ENCODE measurements around the gene CHRDL2. TPM values are rescaled to one million over a fixed set of nuclear protein-coding genes. Genes with fewer than 3 reads are reported as not detected.
"Not testable (repeated sequence)": the region's sequence is repeated elsewhere in the genome, so short reads cannot be mapped to it uniquely, and the experiment has no call there.

Gene CHRDL2
- total and polyA plus RNA-seq, 2 donors (not counting 3 experiments of a cell fraction or from before 2014, with no cell fraction given), result not detected

- no peak for DNase-seq (ENCODE audit: low read depth, low spot score)
- ChIA-PET CTCF (interaction anchor here (1.1 to 2.1 kb wide), 3 partner anchors 14 to 78 kb away, joined by 3 to 8 read pairs (median 3); no protein-coding TSS in a partner anchor), POLR2A (no interaction called here)
- Histone ChIP-seq H3K27ac (ENCODE audit: insufficient read depth, low read depth, low read length) (peak overlapping the region; percentile 80), H2AFZ (ENCODE audit: low read depth, low read length) (no peak overlapping the region), H3K79me2 (ENCODE audit: control insufficient read depth, insufficient read depth, low read length) (peaks cover 53% of the 10 kb centered on the region), H3K36me3 (ENCODE audit: control insufficient read depth in 2 of 2, extremely low read depth in 1 of 2, insufficient read depth in 2 of 2, low read length in 2 of 2) (no peaks in the 10 kb centered on the region), H3K27me3 (ENCODE audit: control insufficient read depth in 2 of 2, insufficient read depth in 2 of 2, low read length in 2 of 2) (no peaks in the 10 kb centered on the region), H3K4me3 (replicated peaks in 1 of 3; ENCODE audit: insufficient read depth in 1 of 3, low read depth in 1 of 3, low read length in 3 of 3) (no peak overlapping the region), H3K4me1 (ENCODE audit: control insufficient read depth, extremely low read depth, insufficient read depth, low read length) (peaks cover 20% of the 10 kb centered on the region), H3K9me3 (replicated peaks; ENCODE audit: control insufficient read depth, insufficient read depth, low read length) (no peaks in the 10 kb centered on the region), H3K9me1 (replicated peaks; ENCODE audit: control insufficient read depth, extremely low read depth, insufficient read depth, low read length) (no peaks in the 10 kb centered on the region), H3K9ac (replicated peaks; ENCODE audit: extremely low read depth, insufficient read depth, low read length) (no peak overlapping the region), H3K4me2 (ENCODE audit: insufficient read depth, low read length) (no peak overlapping the region), H4K20me1 (replicated peaks; ENCODE audit: control insufficient read depth, extremely low read depth, insufficient read depth, low read length) (peaks cover 4% of the 10 kb centered on the region)
- no TSS peak for BruUV-seq (replicated peaks)
- intact Hi-C loops (cut with micrococcal nuclease), result no loop called here
- TF ChIP-seq JUN (IDR thresholded peaks at IDR 0.05; ENCODE audit: borderline replicate concordance, insufficient read depth, insufficient read length, low read depth), result no peak
- no peak for TF ChIP-seq MAX (IDR thresholded peaks at IDR 0.05; ENCODE audit: insufficient read depth, insufficient read length)
- no peak for TF ChIP-seq EZH2 (IDR thresholded peaks at IDR 0.05; ENCODE audit: borderline replicate concordance, low read depth, low read length, severe bottlenecking)
- no peak for TF ChIP-seq MYC (IDR thresholded peaks at IDR 0.05; ENCODE audit: low read depth, low read length)
- TF ChIP-seq POLR2A (IDR thresholded peaks at IDR 0.05; ENCODE audit: low read depth, low read length), result no peak
- no peak for TF ChIP-seq POLR2AphosphoS5 (IDR thresholded peaks at IDR 0.05; ENCODE audit: insufficient read depth, low read depth, low read length)
- TF ChIP-seq FOS (IDR thresholded peaks at IDR 0.05; ENCODE audit: borderline replicate concordance, insufficient read depth, low read length), result no peak
- TF ChIP-seq CTCF (IDR thresholded peaks at IDR 0.05; ENCODE audit: extremely low read depth in 1 of 2, insufficient read depth in 1 of 2, low read depth in 1 of 2, low read length in 2 of 2), result no peak
- FAIRE-seq, result no peak
- dilution Hi-C loops (cut with MboI; ENCODE audit: extremely low pct_ligation_motif_present, low sequenced_read_pairs), result no loop called here
Observed at GRCh38 chr11:74769055-74769707, 38.0 kb upstream of the CHRDL2 start.

DNA sequence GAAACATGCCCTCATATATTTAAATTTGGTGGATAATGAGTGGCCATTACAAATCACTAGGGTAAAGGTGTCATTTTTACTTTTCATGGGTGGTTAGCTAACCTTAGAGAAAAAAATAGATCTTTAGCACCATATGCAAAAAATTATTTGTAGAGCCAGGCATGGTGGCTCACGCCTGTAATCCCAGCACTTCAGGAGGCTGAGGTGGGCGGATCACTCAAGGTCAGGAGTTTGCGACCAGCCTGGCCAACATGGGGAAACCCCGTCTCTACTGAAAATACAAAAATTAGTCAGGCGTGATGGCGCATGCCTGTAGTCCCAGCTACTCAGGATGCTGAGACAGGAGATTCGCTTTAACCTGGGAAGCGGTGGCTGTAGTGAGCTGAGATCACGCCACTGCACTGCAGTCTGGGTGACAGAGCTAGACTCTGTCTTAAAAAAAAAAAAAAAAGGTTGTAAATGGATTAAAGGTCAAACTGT is 37.0 kb upstream of the CHRDL2 start:
- H3K9me3 ChIP-seq (replicated peaks; ENCODE audit: control insufficient read depth, insufficient read depth, low read length); H3K36me3 ChIP-seq (ENCODE audit: control insufficient read depth in 2 of 2, extremely low read depth in 1 of 2, insufficient read depth in 2 of 2, low read length in 2 of 2); FAIRE-seq; H3K27me3 ChIP-seq (ENCODE audit: control insufficient read depth in 2 of 2, insufficient read depth in 2 of 2, low read length in 2 of 2); intact Hi-C loops (cut with micrococcal nuclease); H3K4me3 ChIP-seq (replicated peaks in 1 of 3; ENCODE audit: insufficient read depth in 1 of 3, low read depth in 1 of 3, low read length in 3 of 3); H4K20me1 ChIP-seq (replicated peaks; ENCODE audit: control insufficient read depth, extremely low read depth, insufficient read depth, low read length); dilution Hi-C loops (cut with MboI; ENCODE audit: extremely low pct_ligation_motif_present, low sequenced_read_pairs); H3K27ac ChIP-seq (ENCODE audit: insufficient read depth, low read depth, low read length); H3K9ac ChIP-seq (replicated peaks; ENCODE audit: extremely low read depth, insufficient read depth, low read length); DNase-seq (ENCODE audit: low read depth, low spot score); H2AFZ ChIP-seq (ENCODE audit: low read depth, low read length); H3K4me2 ChIP-seq (ENCODE audit: insufficient read depth, low read length); H3K9me1 ChIP-seq (replicated peaks; ENCODE audit: control insufficient read depth, extremely low read depth, insufficient read depth, low read length); POLR2A ChIA-PET; BruUV-seq (replicated peaks): not testable (repeated sequence)
- CTCF ChIA-PET, result interaction anchor here (1.3 kb wide), 1 partner anchor 54 kb away, joined by 3 read pairs; no protein-coding TSS in a partner anchor
- Histone ChIP-seq H3K79me2 (ENCODE audit: control insufficient read depth, insufficient read depth, low read length) (peaks cover 51% of the 10 kb centered on the region), H3K4me1 (ENCODE audit: control insufficient read depth, extremely low read depth, insufficient read depth, low read length) (peaks cover 20% of the 10 kb centered on the region)
